ENCODE measurements around the gene INSYN2B.
"Not testable (repeated sequence)": the region's sequence is repeated elsewhere in the genome, so short reads cannot be mapped to it uniquely, and the experiment has no call there.

Gene INSYN2B

GRCh38 chr5:169848792-169849191, 131.5 kb downstream of the INSYN2B start:
- DNase-seq (ENCODE audit: low read depth in 2 of 2): no peak

- DNase-seq (ENCODE audit: low read depth in 2 of 2): no peak
Observed at GRCh38 chr5:169848271-169848670, 132.0 kb downstream of the INSYN2B start.

GRCh38 chr5:169847519-169847918, 132.8 kb downstream of the INSYN2B start:
- DNase-seq (ENCODE audit: low read depth in 2 of 2): no peak

- DNase-seq (ENCODE audit: low read depth in 2 of 2): no peak
Observed at GRCh38 chr5:169842699-169843098, 137.6 kb downstream of the INSYN2B start.

- no peak for DNase-seq (ENCODE audit: low read depth in 2 of 2)
Observed at GRCh38 chr5:169840405-169840804, 139.9 kb downstream of the INSYN2B start.

- no peak for DNase-seq (ENCODE audit: low read depth in 2 of 2)
Observed at GRCh38 chr5:169838688-169839087, 141.6 kb downstream of the INSYN2B start.

GRCh38 chr5:169837686-169838085, 142.6 kb downstream of the INSYN2B start:
- no peak for DNase-seq (ENCODE audit: low read depth in 2 of 2)

GRCh38 chr5:169836835-169837536, 143.3 kb downstream of the INSYN2B start:
- DNase-seq (ENCODE audit: low read depth in 2 of 2): no peak

- not testable (repeated sequence) for DNase-seq (ENCODE audit: low read depth in 2 of 2)
Observed at GRCh38 chr5:169834540-169834939, 145.8 kb downstream of the INSYN2B start.

- not testable (repeated sequence) for DNase-seq (ENCODE audit: low read depth in 2 of 2)
Observed at GRCh38 chr5:169833681-169834292, 146.5 kb downstream of the INSYN2B start.

GRCh38 chr5:169832845-169833244, 147.4 kb downstream of the INSYN2B start:
- DNase-seq (ENCODE audit: low read depth in 2 of 2): no peak

- no peak for DNase-seq (ENCODE audit: low read depth in 2 of 2)
Observed at GRCh38 chr5:169832304-169832703, 148.0 kb downstream of the INSYN2B start.

GRCh38 chr5:169831331-169831730, 149.0 kb downstream of the INSYN2B start:
- no peak for DNase-seq (ENCODE audit: low read depth in 2 of 2)

- DNase-seq (ENCODE audit: low read depth in 2 of 2): no peak
Observed at GRCh38 chr5:169828385-169828784, 151.9 kb downstream of the INSYN2B start.

GRCh38 chr5:169827769-169828168, 152.5 kb downstream of the INSYN2B start:
- no peak for DNase-seq (ENCODE audit: low read depth in 2 of 2)

GRCh38 chr5:169826618-169827017, 153.7 kb downstream of the INSYN2B start:
- no peak for DNase-seq (ENCODE audit: low read depth in 2 of 2)

GRCh38 chr5:169817031-169817430, 163.3 kb downstream of the INSYN2B start:
- no peak for DNase-seq (ENCODE audit: low read depth in 2 of 2)

- no peak for DNase-seq (ENCODE audit: low read depth in 2 of 2)
Observed at GRCh38 chr5:169814522-169814921, 165.8 kb downstream of the INSYN2B start.

Measured in activated CD4-positive, alpha-beta T cell treated with anti-CD3 and anti-CD28 coated beads for 24 hours (primary cell).